Activated CD4-positive, alpha-beta memory T cell treated with anti-CD3 and anti-CD28 coated beads for 36 hours (primary cell): Measurements from ENCODE around the gene GATAD2B. TPM values are rescaled to one million over a fixed set of nuclear protein-coding genes. Genes with fewer than 3 reads are reported as not detected.

ENCODE experiments used
- CTCF ChIA-PET: fragments of 350-600 bp; sonication (Branson Sonifier 250); formaldehyde crosslinking; loops from one replicate; lab custom pipeline; 2021; ENCODE audit warnings: antibody characterized with exemption, inconsistent platforms; lab: Charles Lee
- POLR2A ChIA-PET: fragments of 350-600 bp; sonication (Branson Sonifier 250); formaldehyde crosslinking; loops from one replicate; lab custom pipeline; 2021; ENCODE audit warnings: antibody characterized with exemption; lab: Charles Lee
- DNase-seq: peaks from one replicate; pipeline ENCODE4 v3.0.0-alpha.2; 2020
- H3K27ac Mint-ChIP-seq: one replicate; pipeline ENCODE4 v1.8.0; 2021; ENCODE audit warnings: mixed read lengths
- H3K27me3 Mint-ChIP-seq: one replicate; pipeline ENCODE4 v1.8.0; 2021; ENCODE audit warnings: mixed read lengths
- H3K36me3 Mint-ChIP-seq: one replicate; pipeline ENCODE4 v1.8.0; 2021; ENCODE audit warnings: mixed read lengths
- H3K4me1 Mint-ChIP-seq: one replicate; pipeline ENCODE4 v1.8.0; 2021; ENCODE audit warnings: low read depth, mixed read lengths
- H3K4me3 Mint-ChIP-seq: one replicate; pipeline ENCODE4 v1.8.0; 2021; ENCODE audit warnings: mild to moderate bottlenecking, mixed read lengths
- H3K9me3 Mint-ChIP-seq: one replicate; pipeline ENCODE4 v1.8.0; 2021; ENCODE audit warnings: mixed read lengths
- intact Hi-C: fragments of 100-400 bp; cut with micrococcal nuclease; formaldehyde crosslinking; loops from one replicate; pipeline ENCODE4 v1.15.1; 2023
- total RNA-seq, 2 experiments: library from RNA; stranded (reverse); gene quantifications; one replicate each; pipeline ENCODE4 v1.2.3, GENCODE V29; 2021

GATAD2B gene
- total RNA-seq, 2 experiments from 2014 or later = 66.4 to 67.9 TPM

DNA sequence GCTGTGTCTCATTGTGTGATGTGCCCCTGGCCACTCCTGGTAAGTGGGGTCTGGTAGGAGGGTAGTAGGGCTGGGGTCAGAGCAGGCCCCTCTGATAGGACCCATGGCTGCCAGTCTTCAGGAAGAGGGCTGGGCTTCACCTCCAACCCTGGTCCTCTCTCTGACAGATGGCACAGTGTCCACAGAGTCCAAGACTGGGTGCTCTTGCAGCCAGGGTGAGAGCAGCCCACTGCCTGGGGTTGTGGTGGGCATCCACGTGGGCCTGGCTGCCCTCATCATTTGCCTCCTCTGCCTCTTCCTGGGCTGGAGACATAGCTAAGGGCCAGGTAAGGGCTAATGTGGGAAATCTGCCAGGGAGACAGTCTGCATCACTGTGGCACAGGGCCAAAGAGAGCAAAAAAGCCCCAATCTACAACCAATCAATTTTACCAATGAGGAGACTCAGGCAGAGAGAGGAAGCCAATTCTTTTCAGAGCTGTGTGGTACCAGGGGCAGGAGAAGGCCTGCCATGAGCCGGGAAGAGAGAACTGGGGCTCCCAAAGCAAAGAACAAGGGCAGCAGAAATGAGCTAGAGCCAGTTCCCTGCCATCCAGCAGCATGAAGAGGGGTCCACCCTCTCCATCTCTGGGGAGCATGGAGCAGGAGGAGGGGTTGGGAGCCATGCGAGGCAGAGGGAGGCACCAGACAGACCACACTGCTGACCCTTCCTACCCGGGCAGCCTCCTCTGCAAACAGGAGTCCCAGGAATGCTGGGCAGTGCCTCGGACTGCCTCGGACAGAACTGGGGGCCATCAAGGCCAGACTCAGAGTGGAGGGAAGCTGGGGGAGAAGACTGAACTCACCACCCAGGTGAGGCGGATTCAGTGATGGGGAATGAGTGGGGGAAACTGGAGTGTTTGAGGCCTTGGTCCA lies 120.7 kb downstream of the GATAD2B start:
- Mint-ChIP-seq H3K36me3 (peaks cover 5% of the 10 kb centered on the region), H3K4me3 (no peak overlapping the region), H3K27ac (no peak overlapping the region), H3K9me3 (no peaks in the 10 kb centered on the region), H3K27me3 (no peaks in the 10 kb centered on the region), H3K4me1 (peaks cover 33% of the 10 kb centered on the region)
- intact Hi-C loops = loop anchor here (10.0 kb wide), 1 partner anchor 473 kb away; the partner anchor contains the start of gene HAX1
- ChIA-PET CTCF (interaction anchor here (1.0 to 1.6 kb wide), 3 partner anchors 27 to 144 kb away, joined by 3 to 7 read pairs (median 3); partner anchors contain the start of genes DENND4B and SLC27A3), POLR2A (interaction anchor here (1.7 kb wide), 1 partner anchor 120 kb away, joined by 4 read pairs; no protein-coding TSS in a partner anchor)
- no peak for DNase-seq

DNA sequence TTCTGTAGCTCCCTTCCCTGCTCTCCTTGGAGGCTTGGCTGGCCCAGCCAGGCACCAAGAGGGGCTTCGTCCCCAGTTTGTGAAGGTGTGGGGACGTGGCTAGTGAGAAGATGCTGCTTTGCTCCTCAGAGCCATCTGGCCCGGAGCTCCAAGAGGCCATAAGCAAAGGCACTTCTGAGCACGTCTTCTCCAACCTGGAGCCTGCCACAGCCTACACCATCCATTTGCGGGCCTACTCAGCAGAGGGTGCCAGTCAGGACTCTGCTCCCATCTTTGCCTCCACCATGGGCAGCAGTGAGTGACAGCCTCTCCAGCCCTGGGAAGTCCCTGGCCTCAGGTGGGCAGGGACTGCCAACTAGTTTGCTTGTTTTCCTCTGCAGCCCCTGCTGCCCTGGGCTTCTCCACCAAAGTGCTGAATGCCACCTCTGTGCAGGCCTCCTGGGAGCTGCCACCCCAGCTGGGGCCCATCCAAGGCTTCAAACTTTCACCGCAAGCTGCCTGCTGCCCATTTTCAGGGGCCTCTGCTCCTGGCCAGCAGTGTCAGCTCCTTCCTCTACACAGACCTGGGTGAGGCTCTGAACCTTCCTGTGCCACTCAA lies 121.6 kb downstream of the GATAD2B start:
- H3K27me3 Mint-ChIP-seq = no peaks in the 10 kb centered on the region
- POLR2A ChIA-PET = interaction anchor here (1.7 kb wide), 1 partner anchor 121 kb away, joined by 4 read pairs; no protein-coding TSS in a partner anchor
- no peak for DNase-seq
- CTCF ChIA-PET = interaction anchor here (1.1 kb wide), 1 partner anchor 145 kb away, joined by 3 read pairs; the partner anchor contains the start of gene DENND4B
- H3K4me1 Mint-ChIP-seq = peaks cover 27% of the 10 kb centered on the region
- H3K4me3 Mint-ChIP-seq = no peak overlapping the region
- H3K9me3 Mint-ChIP-seq = no peaks in the 10 kb centered on the region
- H3K27ac Mint-ChIP-seq = no peak overlapping the region
- H3K36me3 Mint-ChIP-seq = peaks cover 5% of the 10 kb centered on the region
- intact Hi-C loops = loop anchor here (10.0 kb wide), 1 partner anchor 474 kb away; the partner anchor contains the start of gene HAX1

DNA sequence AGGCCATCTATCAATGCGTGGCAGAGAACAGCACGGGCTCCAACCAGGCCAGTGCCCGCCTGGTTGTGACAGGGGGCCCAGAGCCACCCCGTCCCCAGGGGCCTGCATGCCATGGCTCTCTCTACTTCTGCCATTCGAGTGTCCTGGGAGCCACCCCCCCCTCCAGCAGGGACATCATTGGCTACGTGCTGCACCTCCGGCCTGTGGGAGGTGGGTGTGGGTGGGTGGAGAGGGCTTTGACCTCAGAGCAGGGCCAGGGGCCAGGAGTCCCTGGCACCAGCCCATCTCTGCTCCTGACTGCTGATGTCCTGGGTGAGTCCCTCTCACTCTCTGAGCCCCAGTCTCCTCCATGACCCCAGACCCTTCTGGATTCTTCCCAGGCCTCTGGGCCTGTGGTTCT lies 122.3 kb downstream of the GATAD2B start:
- Mint-ChIP-seq H3K4me3 (no peak overlapping the region), H3K27me3 (no peaks in the 10 kb centered on the region), H3K4me1 (peaks cover 21% of the 10 kb centered on the region), H3K36me3 (peaks cover 5% of the 10 kb centered on the region), H3K9me3 (no peaks in the 10 kb centered on the region), H3K27ac (no peak overlapping the region)
- CTCF ChIA-PET = no interaction called here
- intact Hi-C loops = loop anchor here (10.0 kb wide), 1 partner anchor 474 kb away; the partner anchor contains the start of gene HAX1
- POLR2A ChIA-PET = interaction anchor here (1.7 kb wide), 1 partner anchor 121 kb away, joined by 4 read pairs; no protein-coding TSS in a partner anchor
- DNase-seq = no peak

DNA sequence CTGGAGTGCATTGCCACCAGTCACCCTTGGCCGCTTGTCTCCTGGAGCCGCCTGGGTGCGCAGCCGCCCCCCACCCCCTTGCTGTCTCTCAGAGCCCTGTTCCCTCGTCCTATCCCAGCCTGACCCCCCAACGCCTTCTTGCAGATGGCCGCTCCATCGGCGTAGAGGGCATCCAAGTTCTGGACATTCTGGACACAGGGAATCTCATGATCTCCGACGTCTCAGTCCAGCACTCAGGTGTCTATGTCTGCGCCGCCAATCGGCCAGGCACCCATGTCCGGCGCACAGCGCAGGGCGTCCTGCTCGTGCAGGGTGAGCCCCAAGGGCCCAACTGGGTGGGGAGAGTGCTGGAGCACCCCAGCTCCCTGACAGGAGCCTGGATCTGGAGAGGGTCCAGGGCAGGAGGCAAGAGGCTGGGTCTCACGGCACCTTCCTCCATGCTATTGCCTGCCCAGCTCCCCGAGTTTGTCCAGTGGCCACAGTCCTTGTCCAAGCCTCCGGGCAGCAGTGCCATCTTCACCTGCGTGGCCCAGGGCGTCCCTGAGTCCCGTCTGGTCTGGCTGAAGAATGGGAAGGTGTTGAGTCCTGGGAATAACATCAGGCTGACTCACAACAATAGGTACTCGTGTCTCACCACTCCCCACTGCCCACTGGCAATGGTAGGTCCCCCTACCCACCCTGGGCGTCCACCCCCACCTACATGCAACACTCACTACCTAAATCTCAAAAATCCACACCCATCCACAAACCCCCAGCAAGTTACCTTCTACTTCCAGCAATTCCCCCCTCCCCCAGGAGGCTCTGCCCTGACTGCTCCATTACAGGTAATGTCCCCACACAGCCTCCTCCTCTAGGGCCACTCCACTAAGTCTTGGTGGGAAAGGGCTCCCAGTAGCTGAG lies 123.0 kb downstream of the GATAD2B start:
- CTCF ChIA-PET = interaction anchor here (4.4 kb wide), 1 partner anchor 186 kb away, joined by 74 read pairs; the partner anchor contains the start of gene RAB13
- intact Hi-C loops = loop anchor here (10.0 kb wide), 1 partner anchor 475 kb away; the partner anchor contains the start of gene HAX1
- peaks cover 16% of the 10 kb centered on the region for H3K4me1 Mint-ChIP-seq
- peaks cover 5% of the 10 kb centered on the region for H3K36me3 Mint-ChIP-seq
- POLR2A ChIA-PET = no interaction called here
- no peak for DNase-seq
- H3K4me3 Mint-ChIP-seq = no peak overlapping the region
- no peak overlapping the region for H3K27ac Mint-ChIP-seq
- no peaks in the 10 kb centered on the region for H3K27me3 Mint-ChIP-seq
- no peaks in the 10 kb centered on the region for H3K9me3 Mint-ChIP-seq

DNA sequence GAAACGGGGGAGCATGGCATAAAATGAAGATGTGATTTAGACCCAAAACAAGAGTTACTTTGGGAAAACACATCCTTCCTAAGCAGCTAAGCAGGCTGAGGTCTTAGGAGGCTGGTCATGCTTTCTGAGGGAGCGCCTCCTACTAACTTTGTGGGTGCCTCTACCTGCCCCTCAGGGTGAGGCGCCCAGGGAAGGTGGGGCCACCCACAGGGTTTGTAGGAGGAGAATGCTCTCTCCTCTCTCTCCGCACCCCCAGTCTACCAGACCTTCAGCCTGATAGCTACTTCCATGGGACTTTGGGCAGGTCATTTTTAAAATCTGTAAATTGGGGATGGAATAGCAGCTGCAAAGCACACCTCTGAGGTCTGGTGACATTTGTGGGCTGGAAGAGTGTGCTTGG lies 123.8 kb downstream of the GATAD2B start:
- POLR2A ChIA-PET = interaction anchor here (0.6 kb wide), 1 partner anchor 125 kb away, joined by 3 read pairs; no protein-coding TSS in a partner anchor
- no peak for DNase-seq

DNA sequence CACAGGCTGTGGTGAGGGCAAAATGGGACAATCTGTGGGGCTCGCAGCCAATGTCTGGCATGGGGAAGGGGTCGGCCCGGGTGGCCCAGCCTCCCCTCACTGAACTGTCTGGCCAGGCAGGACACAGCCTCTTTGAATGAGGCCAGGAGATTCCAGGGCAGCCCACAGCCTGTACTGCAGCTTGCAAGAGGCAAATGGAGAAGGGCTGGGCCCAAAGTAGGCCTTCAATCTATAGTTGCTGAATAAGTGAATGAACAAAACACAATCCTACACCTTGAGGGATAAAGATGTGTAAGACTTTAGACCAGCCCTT lies 124.3 kb downstream of the GATAD2B start:
- H3K27me3 Mint-ChIP-seq = no peaks in the 10 kb centered on the region
- ChIA-PET CTCF (interaction anchor here (0.7 to 4.4 kb wide), 13 partner anchors 9 to 193 kb away, joined by 3 to 74 read pairs (median 4); partner anchors contain the start of genes CREB3L4, DENND4B, JTB and RAB13), POLR2A (no interaction called here)
- H3K4me1 Mint-ChIP-seq = peaks cover 4% of the 10 kb centered on the region
- no peak overlapping the region for H3K27ac Mint-ChIP-seq
- H3K9me3 Mint-ChIP-seq = no peaks in the 10 kb centered on the region
- intact Hi-C loops = no loop called here
- H3K36me3 Mint-ChIP-seq = peaks cover 1% of the 10 kb centered on the region
- no peak overlapping the region for H3K4me3 Mint-ChIP-seq
- DNase-seq = no peak

More for the DNA sequence above, 123.8 kb downstream of the GATAD2B start:
- no peak overlapping the region for H3K4me3 Mint-ChIP-seq
- no peaks in the 10 kb centered on the region for H3K27me3 Mint-ChIP-seq
- peaks cover 9% of the 10 kb centered on the region for H3K4me1 Mint-ChIP-seq
- no peak overlapping the region for H3K27ac Mint-ChIP-seq
- H3K36me3 Mint-ChIP-seq = peaks cover 1% of the 10 kb centered on the region
- CTCF ChIA-PET = interaction anchor here (0.8 to 4.4 kb wide), 5 partner anchors 39 to 193 kb away, joined by 3 to 74 read pairs (median 3); partner anchors contain the start of gene RAB13
- H3K9me3 Mint-ChIP-seq = no peaks in the 10 kb centered on the region
- intact Hi-C loops = no loop called here

DNA sequence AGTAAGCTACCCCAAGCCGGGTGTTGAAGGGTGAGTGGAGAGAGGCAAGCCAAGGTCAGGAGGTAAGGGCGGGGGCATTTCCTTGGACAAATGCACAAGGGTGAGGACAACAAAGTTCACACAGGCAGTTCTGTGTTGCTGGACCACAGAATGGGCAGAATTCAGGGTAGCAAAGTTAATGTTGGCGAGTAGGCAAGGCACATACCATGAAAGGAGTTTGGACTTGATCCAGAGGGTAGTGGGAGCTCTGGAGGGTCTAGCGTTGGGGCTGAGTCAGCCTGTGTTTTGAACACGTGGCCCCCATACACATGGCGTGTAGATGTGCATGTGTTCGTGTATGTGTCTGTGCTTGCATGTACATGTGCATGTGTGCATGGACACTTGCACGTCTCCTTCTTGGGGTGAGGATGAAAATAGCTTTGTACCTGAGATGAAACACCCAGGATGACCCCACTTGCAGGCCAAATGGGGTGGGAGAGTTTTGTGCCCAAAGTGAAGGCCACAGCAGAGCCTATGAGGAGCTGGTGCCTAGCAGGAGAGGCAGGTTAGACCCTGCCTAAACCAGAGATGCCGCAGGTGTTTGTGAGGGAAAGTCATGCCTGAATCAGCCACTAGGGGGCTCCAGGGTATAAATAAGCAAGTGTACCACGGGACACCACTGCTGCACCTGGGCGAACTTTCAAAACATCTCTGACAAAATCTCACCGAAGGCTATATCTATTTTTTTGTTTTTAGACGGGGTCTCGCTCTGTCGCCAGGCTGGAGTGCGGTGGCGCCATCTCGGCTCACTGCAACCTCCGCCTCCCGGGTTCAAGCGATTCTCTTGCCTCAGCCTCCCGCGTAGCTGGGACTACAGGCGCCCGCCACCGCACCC lies 125.7 kb downstream of the GATAD2B start:
- CTCF ChIA-PET = interaction anchor here (0.5 to 4.4 kb wide), 27 partner anchors 10 to 486 kb away, joined by 3 to 74 read pairs (median 3); partner anchors contain the start of genes DENND4B, JTB, RAB13 and RPS27
- Mint-ChIP-seq H3K9me3 (no peaks in the 10 kb centered on the region), H3K4me1 (peaks cover 3% of the 10 kb centered on the region), H3K27ac (no peak overlapping the region), H3K36me3 (no peaks in the 10 kb centered on the region), H3K27me3 (peaks cover 1% of the 10 kb centered on the region), H3K4me3 (no peak overlapping the region)
- POLR2A ChIA-PET = interaction anchor here (1.1 kb wide), 1 partner anchor 189 kb away, joined by 3 read pairs; the partner anchor contains the start of gene RAB13
- peak; percentile 89 for DNase-seq
- intact Hi-C loops = loop anchor here (1.0 to 2.0 kb wide), 4 partner anchors 24 to 189 kb away; partner anchors contain the start of genes DENND4B and RAB13

DNA sequence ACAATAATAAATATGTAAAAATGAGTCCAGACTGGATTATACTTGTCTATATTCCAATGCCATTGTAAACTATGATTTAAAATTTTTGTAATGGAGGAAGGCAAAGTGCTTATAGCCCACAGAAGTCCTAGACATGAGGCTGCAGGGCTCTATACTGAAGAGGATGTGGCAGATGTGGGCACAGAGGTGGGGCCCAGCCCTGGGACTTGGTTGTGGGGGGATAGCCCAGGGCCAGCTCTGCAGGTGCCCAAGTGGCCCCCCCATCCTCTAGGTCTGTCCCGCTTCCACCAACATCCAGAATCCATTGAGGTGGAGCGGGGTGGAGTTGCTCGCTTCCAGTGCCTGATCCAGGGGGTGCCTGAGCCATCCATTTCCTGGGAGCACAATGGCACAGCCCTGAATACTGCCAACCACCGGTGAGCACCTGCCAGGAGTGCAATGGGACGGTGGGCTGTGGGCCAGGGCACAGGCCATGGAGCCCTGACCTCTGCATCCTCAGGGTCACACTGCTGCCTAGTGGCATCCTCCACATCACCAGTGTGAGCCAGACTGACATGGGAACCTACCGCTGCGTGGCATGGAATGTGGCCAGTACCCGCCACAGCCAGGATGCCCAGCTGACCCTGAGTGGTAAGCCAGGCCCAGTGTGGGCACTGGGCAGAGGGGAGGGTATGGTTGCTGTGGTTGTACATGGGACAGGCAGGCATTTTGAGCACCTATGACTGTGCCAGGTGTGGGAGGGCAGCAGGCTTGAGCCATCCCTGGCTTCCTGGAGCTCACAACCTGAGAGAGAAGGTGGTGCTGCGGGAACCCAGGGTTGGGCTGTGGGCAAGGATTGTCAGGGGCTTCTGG lies 126.6 kb downstream of the GATAD2B start:
- ChIA-PET POLR2A (interaction anchor here (1.1 kb wide), 1 partner anchor 190 kb away, joined by 3 read pairs; the partner anchor contains the start of gene RAB13), CTCF (interaction anchor here (0.6 to 4.4 kb wide), 14 partner anchors 15 to 190 kb away, joined by 3 to 74 read pairs (median 4); partner anchors contain the start of genes DENND4B, JTB, RAB13 and SLC27A3)
- Mint-ChIP-seq H3K4me1 (peaks cover 11% of the 10 kb centered on the region), H3K36me3 (no peaks in the 10 kb centered on the region), H3K9me3 (no peaks in the 10 kb centered on the region), H3K27ac (no peak overlapping the region), H3K4me3 (no peak overlapping the region), H3K27me3 (peaks cover 1% of the 10 kb centered on the region)
- intact Hi-C loops = loop anchor here (2.0 kb wide), 1 partner anchor 125 kb away; no protein-coding TSS in a partner anchor
- no peak for DNase-seq

DNA sequence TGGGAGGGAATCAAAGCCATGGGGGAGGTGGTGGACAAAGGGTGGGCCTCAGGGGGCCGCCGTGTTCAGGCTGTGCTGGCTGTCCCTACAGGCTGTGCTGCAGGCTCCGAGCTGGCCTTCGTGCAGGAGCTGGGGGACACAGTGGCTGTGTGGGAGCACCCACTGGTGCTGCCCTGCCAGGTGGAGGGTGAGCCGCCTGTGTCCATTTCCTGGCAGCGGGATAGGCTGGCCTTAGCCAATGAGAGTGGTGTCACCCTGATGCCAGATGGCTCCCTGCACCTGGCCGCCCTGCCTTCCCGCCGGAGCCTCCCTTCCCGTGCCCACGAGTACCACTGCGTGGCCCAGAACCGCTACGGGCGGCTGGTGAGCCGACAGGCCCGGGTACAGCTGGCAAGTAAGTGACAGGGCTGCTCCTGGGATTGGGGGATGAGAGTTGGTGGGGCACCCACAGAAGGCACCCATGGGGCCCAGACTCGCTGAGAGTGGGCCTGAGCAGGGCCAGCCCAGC lies 127.4 kb downstream of the GATAD2B start:
- POLR2A ChIA-PET = no interaction called here

More for the DNA sequence above, 127.4 kb downstream of the GATAD2B start:
- H3K9me3 Mint-ChIP-seq = no peaks in the 10 kb centered on the region
- H3K4me3 Mint-ChIP-seq = no peak overlapping the region
- H3K27me3 Mint-ChIP-seq = peaks cover 1% of the 10 kb centered on the region
- DNase-seq = no peak
- peaks cover 19% of the 10 kb centered on the region for H3K4me1 Mint-ChIP-seq
- intact Hi-C loops = no loop called here
- CTCF ChIA-PET = interaction anchor here (1.3 to 4.4 kb wide), 2 partner anchors 124 to 191 kb away, joined by 3 to 74 read pairs; partner anchors contain the start of gene RAB13
- H3K27ac Mint-ChIP-seq = no peak overlapping the region
- no peaks in the 10 kb centered on the region for H3K36me3 Mint-ChIP-seq
